Activated CD8-positive, alpha-beta memory T cell treated with anti-CD3 and anti-CD28 coated beads, Interleukin-2, amount 50 U/mL, for 4 hours (primary cell): ENCODE measurements around the gene INSC.

Experiments
- DNase-seq: peaks from one replicate; pipeline ENCODE4 v3.0.0-alpha.2; 2020

INSC gene

DNA sequence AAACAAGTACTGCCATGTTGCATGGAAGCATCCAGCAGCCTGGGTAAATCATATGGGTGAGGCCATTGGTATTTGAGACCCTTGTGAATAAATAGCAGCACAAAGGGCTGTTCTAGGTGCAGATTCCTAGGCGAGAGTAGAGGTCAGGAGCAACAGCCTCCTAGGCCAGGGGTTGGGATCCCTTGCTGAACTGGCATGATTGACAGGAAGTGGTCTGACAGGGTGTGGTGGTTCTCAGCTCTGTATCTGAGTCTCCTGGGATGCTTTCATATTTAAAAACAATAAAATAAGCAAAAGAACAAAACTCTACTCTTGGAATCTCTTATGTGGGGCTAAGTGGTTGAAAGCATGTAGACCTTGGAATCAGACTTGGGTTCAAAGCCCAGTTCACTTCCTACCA lies 35.8 kb downstream of the INSC start:
- DNase-seq, result no peak

- no peak for DNase-seq
Measured at GRCh38 chr11:15153231-15153630, 38.5 kb downstream of the INSC start.

DNA sequence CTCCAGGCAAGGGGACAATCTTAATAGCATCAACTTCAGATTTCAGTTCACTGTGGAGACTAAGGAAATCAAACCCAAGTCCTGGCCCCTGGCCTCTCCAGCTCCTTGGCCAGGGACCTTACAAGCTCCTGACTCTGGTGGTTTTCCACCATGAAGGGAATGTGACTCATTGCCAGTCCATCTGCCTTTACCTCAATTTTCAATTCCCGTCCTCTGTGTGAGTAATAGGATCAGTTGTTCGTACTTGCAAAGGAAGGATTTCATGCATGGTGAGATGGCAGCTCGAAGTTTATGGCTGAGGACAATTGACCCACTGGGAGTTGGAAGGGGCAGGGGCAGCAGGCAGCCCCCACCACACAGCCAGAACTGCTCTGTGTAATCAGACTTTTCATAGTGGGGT lies 42.5 kb downstream of the INSC start:
- DNase-seq, result no peak

GRCh38 chr11:15157606-15158137 lies 42.9 kb downstream of the INSC start:
- DNase-seq, result no peak

DNA sequence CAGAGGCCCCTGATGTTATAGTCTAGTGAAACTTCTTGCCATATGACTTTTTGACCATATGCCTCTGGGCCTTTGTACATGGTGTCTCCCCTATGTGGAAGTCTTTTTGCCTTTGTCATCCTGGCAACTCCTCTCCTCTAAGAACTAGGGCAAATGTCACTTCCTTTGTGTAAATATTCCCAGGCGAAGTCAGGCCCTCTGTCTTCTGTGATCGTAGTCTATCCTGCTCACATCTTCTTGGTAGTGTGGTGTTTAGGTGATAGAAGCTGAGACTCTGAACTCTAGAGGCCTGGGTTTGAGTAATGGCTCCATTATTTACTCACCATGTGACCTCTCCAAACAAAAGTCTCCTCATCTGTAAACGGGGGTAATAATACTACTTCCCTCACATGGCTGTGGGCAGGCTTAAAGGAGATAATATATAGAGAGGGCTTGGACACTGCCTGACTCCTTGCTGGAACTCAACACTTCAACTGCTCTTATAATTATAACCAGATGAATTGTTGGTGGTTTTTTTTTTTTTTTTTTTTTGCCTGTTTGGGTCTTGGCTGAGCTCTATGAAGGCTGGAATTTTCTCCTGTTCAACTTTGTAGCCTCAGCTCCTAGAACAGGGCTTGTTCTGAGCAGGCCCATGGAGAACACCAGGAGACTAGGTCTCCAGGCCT lies 43.8 kb downstream of the INSC start:
- DNase-seq, result no peak

DNA sequence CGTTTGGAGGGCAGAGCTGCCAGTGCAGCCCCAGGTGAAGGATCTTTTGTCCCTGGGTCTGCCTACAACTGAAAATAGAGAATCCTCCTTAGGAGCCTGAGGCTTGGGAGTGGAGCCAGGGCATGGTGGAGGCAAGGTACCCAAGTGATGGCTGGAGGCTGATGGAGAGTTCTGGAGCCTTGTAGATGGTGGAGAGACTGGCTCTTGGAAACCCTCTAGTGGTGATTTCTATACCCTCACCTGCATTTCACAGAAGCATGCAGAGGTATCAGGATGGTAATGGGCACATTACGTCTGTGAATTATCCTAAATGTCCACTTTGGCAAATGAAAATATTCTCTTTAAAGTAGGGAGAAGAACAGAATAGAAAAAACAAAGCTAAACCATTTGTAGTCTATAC lies 44.4 kb downstream of the INSC start:
- DNase-seq, result no peak

DNA sequence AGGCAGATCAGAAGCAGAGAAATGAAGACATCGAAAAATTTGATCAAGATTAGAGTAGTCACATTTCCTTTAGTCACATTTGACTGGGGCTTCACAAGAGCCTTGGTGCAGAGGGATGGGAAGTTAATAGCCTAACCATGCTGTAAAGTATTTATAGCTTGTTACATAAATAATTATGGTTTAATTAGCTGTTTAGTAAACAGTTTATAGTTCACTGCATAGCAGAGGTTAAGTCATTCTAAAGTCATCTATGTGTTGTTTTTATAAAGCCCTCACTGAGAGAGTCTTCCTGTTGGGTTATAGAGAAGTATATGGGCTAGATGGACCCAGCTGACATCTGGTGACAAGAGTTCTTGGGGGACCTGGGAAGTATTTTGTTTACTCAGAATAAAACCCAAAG lies 47.1 kb downstream of the INSC start:
- DNase-seq, result no peak

DNA sequence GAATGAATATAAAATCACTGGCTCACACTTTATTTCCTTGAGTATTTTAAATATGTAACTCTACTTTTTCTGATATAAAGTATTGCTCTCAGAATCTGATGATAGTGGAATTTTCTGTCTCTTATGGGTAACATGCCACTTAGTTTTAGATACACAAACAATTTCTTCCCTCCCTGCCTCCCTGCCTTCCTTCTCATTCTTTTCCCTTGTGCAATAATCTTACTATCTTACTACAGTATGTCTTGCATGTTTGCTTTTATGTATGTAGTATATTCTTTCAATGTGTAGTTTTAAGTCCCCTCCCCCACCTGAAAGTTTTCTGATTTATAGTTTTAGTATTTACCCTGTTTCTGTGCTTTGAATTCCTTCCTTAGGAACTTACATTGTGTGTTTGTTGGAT lies 48.4 kb downstream of the INSC start:
- DNase-seq, result no peak

DNA sequence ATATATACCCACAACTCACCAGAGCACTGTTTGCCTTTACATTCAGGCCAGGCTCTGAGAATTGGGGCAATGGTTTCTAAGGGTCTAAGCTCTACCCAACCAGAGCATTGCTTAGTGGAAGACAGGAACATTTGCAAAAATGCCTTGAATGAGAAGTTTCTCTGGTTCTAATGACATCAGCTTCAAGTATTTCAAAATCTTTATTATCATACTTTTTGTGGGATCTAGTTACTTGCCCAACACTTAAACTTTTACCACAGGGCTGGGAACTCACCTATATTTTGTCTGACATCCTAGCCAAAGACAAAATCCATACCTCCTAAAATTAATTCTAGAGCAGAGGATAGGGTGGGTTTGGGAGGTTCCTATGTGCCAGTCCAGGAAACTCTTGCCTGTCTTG lies 51.5 kb downstream of the INSC start:
- DNase-seq, result no peak

DNA sequence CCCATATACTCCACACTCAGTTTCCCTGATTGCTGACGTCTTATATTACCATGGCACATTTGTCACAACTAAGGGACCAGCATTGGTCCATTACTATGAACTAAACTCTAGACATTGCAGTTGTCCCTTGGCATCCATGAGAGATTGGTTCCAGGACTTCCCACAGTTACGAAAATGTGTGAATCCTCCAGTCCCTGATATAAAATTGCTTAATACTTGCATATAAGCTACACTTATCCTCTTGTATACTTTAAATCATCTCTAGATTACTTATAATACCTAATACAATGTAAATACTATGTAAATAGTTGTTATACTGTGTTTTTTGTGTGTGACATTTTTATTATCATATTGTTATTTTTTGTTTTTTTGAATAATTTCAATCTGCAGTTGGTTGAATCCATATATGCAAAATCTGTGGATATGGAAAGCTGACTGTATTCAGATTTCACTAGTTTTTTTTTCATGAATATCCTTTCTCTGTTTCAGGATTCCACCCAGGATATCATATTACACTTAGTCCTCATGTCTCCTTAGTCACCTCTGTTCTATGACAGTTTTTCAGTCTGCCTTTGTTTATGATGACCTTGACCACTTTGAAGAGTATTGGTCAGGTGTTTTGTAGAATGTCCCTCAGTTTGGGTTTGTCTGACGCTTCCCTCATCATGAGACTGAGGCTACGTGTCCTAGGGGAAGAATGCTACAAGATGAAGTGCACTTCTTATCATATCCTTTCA lies 55.3 kb downstream of the INSC start:
- no peak for DNase-seq

- no peak for DNase-seq
Measured at GRCh38 chr11:15170698-15171097, 56.0 kb downstream of the INSC start.

DNA sequence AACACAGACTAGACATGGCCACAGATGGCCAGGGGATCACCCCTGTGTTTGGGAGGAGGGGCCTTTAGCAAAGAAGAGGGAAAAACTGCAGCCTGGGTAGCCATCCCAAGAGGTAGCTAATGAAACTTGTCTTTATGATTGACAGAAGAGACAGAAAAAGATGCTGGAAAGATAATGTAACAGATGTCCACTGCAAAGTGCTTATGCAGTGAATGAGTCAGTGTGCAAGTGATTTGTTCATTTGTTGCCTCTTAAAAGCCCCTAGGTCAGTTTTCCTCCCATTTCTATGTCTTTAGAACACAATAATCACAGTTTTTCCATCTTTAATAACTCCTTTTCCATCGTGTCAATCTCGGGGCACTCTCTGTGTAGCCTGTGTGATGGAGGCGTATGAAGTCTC lies 57.2 kb downstream of the INSC start:
- no peak for DNase-seq

DNA sequence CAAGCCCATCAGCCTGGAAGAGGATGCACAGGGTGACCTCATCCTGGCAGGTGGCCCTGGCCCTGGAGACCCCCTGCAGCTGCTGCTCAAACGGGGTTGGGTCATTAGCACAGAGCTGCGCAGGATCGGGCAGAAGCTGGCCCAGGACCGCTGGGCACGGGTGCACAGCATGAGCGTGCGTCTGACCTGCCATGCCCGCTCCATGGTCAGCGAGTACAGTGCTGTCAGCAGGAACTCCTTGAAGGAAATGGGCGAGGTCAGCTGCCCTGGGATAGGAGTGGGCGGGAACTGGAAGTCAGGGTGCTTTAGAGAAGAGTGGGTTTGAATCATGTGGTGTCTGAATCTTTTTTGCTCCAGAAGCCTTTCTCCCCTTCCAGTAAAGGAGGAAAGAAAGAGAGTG lies 61.1 kb downstream of the INSC start:
- DNase-seq, result no peak

GRCh38 chr11:15176646-15177163 lies 62.0 kb downstream of the INSC start:
- no peak for DNase-seq

DNA sequence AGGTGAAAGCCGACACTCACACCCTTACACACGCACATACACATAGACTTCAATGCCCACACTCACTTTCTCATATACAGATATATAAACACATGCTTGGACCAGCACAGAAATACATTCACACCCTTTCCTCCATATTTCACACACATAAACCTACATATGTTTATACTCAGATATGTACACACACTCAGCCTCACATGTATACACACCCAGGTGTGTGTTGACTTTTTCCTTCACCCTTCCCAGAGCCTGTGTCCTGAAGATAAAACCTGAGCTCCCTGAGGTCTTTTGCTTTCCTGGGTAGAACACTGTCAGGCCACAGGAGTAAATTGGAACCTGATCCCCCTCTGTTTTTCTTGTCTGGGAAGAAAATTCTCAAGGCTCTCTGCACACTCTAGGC lies 62.8 kb downstream of the INSC start:
- DNase-seq, result no peak

DNA sequence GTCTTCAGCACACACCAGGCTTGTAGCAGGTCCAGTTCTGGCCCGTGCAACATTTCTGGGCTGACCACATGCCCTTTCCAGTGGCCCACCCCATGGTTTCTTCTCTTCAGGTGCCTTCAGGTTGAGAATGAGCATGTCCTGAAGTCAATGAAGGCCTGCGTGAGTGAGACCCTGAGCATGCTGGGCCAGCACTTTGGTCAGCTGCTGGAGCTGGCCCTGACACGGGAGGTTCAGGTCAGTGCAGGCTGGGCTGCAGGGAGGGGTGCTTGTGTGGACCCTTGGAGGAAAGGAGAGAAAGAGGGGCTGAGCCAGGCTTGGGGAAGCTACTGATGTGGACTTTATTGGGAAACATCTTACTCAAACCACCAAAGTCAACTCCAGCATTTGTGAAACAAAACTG lies 63.5 kb downstream of the INSC start:
- no peak for DNase-seq

GRCh38 chr11:15179167-15179566 lies 64.4 kb downstream of the INSC start:
- DNase-seq, result no peak

GRCh38 chr11:15180212-15180792 lies 65.6 kb downstream of the INSC start:
- DNase-seq, result no peak

DNA sequence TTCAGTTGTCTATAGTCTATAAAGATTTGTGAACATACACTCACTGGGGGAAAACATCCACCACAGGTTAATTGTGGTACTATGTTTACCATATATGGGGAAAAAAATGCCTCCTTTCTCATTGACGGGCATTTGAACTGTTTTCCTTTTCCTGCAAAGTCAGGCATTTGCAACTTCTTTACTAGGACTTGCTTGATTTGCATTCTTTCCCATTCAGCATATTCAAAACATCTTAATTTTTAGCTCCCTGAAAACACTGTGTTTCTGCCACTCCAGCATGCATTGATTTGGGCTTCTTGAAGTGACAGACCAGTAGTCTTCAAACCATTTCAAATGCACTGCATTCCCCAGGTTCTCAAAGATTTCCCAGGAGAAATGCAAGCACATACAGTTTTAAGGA lies 67.6 kb downstream of the INSC start:
- DNase-seq, result no peak

GRCh38 chr11:15185021-15185420 lies 70.3 kb downstream of the INSC start:
- no peak for DNase-seq

GRCh38 chr11:15186146-15186545 lies 71.4 kb downstream of the INSC start:
- no peak for DNase-seq

DNA sequence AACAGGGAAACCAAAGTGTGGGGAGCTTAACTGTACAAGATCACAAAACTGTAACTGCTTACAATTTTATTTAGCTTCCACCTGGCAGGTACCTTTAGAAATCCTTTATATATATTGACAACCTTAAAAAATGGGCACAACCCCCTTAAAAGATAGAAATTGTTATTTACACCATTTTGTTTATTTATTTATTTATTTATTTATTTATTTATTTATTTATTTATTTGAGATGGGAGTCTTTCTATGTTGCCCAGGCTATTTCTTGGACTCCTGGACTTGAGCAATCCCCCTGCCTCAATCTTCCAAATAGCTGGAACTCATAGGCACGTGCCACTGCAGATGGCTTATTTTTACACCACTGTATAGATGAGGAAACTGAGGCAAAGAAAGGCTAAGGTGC lies 74.5 kb downstream of the INSC start:
- no peak for DNase-seq

DNA sequence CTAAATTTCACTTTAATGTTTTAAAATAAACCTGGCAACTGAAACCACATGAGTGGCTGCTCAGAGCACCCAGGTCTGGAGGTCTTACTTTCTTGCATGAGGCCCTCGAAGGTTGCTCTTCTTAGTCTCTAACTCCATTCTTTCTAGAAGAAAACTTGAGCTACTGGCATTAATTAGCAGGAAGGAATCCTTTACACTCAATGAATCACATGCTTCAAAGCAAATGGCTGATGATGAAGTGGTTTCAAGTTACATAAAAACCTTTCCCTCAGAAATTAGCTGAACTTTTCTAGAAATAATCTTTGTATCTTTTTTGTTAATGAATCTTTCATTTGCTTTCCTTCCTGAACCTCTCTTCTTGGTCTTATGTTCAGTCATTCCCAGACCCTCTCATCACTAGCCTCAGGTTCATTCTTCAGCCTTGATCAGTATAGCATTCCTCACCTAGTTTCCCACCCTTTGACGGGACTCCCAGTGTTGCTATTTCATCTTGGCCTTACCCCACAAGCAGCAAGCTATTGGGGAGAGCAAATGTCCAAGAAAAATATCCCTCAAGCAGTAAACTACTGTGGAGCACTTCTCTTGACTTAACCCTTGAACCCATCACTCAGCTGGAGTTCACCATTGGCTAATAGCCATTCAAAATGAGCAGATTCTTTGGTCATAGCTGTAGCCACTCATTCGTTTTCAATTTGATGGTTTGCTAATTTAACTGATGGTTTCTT lies 75.1 kb downstream of the INSC start:
- DNase-seq, result no peak
